SK-N-SH (cell line): Measurements from ENCODE around the gene SYNE2.

Source experiments
- EP300 ChIP-seq, 2 experiments: IDR thresholded peaks; 2 replicates each; pipeline versions ENCODE4 v1.4.0 to v1.6.1; 2012; ENCODE audit warnings: borderline replicate concordance in 1 of 2, low read depth in 1 of 2, low read length in 1 of 2
- MXI1 ChIP-seq: IDR thresholded peaks from 2 replicates; pipeline ENCODE4 v1.6.1; 2012; ENCODE audit warnings: mild to moderate bottlenecking, low read depth, low read length, improper control_type of control experiment
- SMC3 ChIP-seq: IDR thresholded peaks from 2 replicates; pipeline ENCODE4 v1.6.1; 2012; ENCODE audit warnings: low read depth, low read length, improper control_type of control experiment
- TF ChIP-seq, protein P1 (sequence below): fragments of 200-600 bp; sonication (generic); IDR thresholded peaks from 2 replicates; pipeline ENCODE4 v1.6.1; 2017; ENCODE audit warnings: antibody characterized with exemption, mild to moderate bottlenecking, moderate library complexity
- TF ChIP-seq, protein P2 (sequence below): IDR thresholded peaks from 2 replicates; pipeline ENCODE4 v1.6.1; 2012; ENCODE audit warnings: mild to moderate bottlenecking, low read depth, low read length, moderate library complexity
- TF ChIP-seq, protein P3 (sequence below): fragments of 150-350 bp; IDR thresholded peaks from 2 replicates; pipeline ENCODE4 v1.6.1; 2016; ENCODE audit warnings: mild to moderate bottlenecking, low read depth, low read length

DNA sequence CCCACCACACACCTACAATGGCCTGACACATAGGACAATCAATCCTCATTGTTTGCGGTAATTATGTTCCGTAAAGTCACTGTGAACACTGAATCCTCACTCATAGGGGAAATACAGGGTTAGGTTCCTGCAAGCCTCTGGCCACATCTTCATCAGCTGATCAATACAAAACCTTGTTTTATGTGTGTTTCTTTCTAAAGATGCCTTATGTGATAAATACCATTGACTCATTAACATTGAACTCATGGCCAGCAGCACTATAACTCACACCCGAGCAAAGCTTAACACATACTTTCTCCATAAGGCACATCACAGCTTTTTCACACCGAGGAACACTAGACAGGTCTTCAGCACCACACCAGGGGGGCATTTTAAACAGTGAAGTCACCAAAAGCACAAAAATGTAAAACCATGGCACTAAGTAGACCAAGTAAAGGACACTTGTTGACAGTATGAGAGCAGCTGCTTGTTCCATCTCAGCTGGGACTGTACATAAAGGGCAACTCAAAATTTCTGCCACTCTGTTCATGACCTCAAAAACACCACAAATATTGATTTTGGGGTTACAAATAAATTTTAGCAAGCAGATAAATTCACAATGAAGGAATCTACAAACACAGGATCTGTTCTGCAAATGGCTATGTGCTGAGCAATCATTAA, 380.9 kb downstream of the SYNE2 start:
- TF ChIP-seq, protein P1, sequence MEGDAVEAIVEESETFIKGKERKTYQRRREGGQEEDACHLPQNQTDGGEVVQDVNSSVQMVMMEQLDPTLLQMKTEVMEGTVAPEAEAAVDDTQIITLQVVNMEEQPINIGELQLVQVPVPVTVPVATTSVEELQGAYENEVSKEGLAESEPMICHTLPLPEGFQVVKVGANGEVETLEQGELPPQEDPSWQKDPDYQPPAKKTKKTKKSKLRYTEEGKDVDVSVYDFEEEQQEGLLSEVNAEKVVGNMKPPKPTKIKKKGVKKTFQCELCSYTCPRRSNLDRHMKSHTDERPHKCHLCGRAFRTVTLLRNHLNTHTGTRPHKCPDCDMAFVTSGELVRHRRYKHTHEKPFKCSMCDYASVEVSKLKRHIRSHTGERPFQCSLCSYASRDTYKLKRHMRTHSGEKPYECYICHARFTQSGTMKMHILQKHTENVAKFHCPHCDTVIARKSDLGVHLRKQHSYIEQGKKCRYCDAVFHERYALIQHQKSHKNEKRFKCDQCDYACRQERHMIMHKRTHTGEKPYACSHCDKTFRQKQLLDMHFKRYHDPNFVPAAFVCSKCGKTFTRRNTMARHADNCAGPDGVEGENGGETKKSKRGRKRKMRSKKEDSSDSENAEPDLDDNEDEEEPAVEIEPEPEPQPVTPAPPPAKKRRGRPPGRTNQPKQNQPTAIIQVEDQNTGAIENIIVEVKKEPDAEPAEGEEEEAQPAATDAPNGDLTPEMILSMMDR: no peak
- TF ChIP-seq, protein P2, sequence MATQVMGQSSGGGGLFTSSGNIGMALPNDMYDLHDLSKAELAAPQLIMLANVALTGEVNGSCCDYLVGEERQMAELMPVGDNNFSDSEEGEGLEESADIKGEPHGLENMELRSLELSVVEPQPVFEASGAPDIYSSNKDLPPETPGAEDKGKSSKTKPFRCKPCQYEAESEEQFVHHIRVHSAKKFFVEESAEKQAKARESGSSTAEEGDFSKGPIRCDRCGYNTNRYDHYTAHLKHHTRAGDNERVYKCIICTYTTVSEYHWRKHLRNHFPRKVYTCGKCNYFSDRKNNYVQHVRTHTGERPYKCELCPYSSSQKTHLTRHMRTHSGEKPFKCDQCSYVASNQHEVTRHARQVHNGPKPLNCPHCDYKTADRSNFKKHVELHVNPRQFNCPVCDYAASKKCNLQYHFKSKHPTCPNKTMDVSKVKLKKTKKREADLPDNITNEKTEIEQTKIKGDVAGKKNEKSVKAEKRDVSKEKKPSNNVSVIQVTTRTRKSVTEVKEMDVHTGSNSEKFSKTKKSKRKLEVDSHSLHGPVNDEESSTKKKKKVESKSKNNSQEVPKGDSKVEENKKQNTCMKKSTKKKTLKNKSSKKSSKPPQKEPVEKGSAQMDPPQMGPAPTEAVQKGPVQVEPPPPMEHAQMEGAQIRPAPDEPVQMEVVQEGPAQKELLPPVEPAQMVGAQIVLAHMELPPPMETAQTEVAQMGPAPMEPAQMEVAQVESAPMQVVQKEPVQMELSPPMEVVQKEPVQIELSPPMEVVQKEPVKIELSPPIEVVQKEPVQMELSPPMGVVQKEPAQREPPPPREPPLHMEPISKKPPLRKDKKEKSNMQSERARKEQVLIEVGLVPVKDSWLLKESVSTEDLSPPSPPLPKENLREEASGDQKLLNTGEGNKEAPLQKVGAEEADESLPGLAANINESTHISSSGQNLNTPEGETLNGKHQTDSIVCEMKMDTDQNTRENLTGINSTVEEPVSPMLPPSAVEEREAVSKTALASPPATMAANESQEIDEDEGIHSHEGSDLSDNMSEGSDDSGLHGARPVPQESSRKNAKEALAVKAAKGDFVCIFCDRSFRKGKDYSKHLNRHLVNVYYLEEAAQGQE: no peak
- TF ChIP-seq EP300 (IDR thresholded peaks at IDR 0.05; ENCODE audit: borderline replicate concordance in 1 of 2, low read depth in 1 of 2, low read length in 1 of 2): no peak
- no peak for TF ChIP-seq MXI1
- TF ChIP-seq, protein P3, sequence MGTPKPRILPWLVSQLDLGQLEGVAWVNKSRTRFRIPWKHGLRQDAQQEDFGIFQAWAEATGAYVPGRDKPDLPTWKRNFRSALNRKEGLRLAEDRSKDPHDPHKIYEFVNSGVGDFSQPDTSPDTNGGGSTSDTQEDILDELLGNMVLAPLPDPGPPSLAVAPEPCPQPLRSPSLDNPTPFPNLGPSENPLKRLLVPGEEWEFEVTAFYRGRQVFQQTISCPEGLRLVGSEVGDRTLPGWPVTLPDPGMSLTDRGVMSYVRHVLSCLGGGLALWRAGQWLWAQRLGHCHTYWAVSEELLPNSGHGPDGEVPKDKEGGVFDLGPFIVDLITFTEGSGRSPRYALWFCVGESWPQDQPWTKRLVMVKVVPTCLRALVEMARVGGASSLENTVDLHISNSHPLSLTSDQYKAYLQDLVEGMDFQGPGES: no peak
- no peak for TF ChIP-seq SMC3
